Panc1 (cell line): ENCODE results near the gene DDAH1. TPM values are rescaled to one million over a fixed set of nuclear protein-coding genes. Genes with fewer than 3 reads are reported as not detected.

ENCODE experiments used
- ATAC-seq: fragments of 200-7000 bp; cut with Tn5 transposase; 2 replicates; pipeline ENCODE4 v1.9.1; 2020; ENCODE audit warnings: mild to moderate bottlenecking, moderate library complexity
- BruUV-seq: library from RNA; stranded (reverse); fragments of 400-500 nt; replicated peaks from 2 replicates; lab custom pipeline; 2021; lab: Mats Ljungman, UMichigan
- CTCF ChIA-PET: fragments of 300-600 bp; sonication (Branson Sonifier 250); formaldehyde crosslinking; loops from one replicate; lab custom pipeline; 2022; ENCODE audit warnings: antibody characterized with exemption; lab: Charles Lee
- POLR2A ChIA-PET: fragments of 300-600 bp; sonication (Branson Sonifier 250); formaldehyde crosslinking; loops from one replicate; lab custom pipeline; 2022; ENCODE audit warnings: antibody characterized with exemption; lab: Charles Lee
- DNase-seq: peaks from one replicate; pipeline ENCODE4 v3.0.0-alpha.2; 2010; ENCODE audit warnings: low read depth, low spot score
- H3K27ac ChIP-seq: 2 replicates; pipeline ENCODE4 v1.5.1; 2011; ENCODE audit warnings: mild to moderate bottlenecking, low read length, inconsistent platforms
- H3K27me3 ChIP-seq: fragments of 200-500 bp; sonication (Bioruptor generic); 2 replicates; pipeline ENCODE4 v1.6.0; 2014; ENCODE audit warnings: low read length, inconsistent platforms; ENCODE audit not compliant: control insufficient read depth, insufficient read depth
- H3K36me3 ChIP-seq: fragments of 200-500 bp; sonication (Bioruptor generic); 2 replicates; pipeline ENCODE4 v1.5.1; 2014; ENCODE audit warnings: inconsistent platforms, mild to moderate bottlenecking, low read length, moderate library complexity; ENCODE audit not compliant: control insufficient read depth, insufficient read depth
- H3K4me1 ChIP-seq: 2 replicates; pipeline ENCODE4 v1.5.1; 2011; ENCODE audit warnings: inconsistent platforms, mild to moderate bottlenecking, low read length, moderate library complexity; ENCODE audit not compliant: control insufficient read depth, insufficient read depth
- H3K4me3 ChIP-seq, 2 experiments: 2 replicates each; pipeline ENCODE4 v1.5.1; 2011 to 2012; ENCODE audit warnings: low read depth in 2 of 2, low read length in 2 of 2, mild to moderate bottlenecking in 2 of 2, inconsistent platforms in 1 of 2, moderate library complexity in 1 of 2
- H3K9me3 ChIP-seq: fragments of 200-500 bp; sonication (Bioruptor generic); 2 replicates; pipeline ENCODE4 v1.5.1; 2014; ENCODE audit warnings: low read depth, mild to moderate bottlenecking, inconsistent platforms, low read length, moderate library complexity; ENCODE audit not compliant: control insufficient read depth, insufficient read depth
- CTCF ChIP-seq: fragments of 450-650 bp; IDR thresholded peaks from 2 replicates; pipeline ENCODE4 v1.5.1; 2017; ENCODE audit warnings: mild to moderate bottlenecking
- POLR2AphosphoS5 ChIP-seq: IDR thresholded peaks from 2 replicates; pipeline ENCODE4 v1.6.1; 2012; ENCODE audit warnings: mild to moderate bottlenecking, low read depth, low read length, moderate library complexity
- REST ChIP-seq, 2 experiments: IDR thresholded peaks; 2 replicates each; pipeline ENCODE4 v1.6.1; 2011 to 2012; ENCODE audit warnings: low read depth in 2 of 2, control low read depth in 1 of 2, low read length in 1 of 2, mild to moderate bottlenecking in 1 of 2, moderate library complexity in 1 of 2; ENCODE audit not compliant: insufficient read depth in 1 of 2
- SIN3A ChIP-seq: IDR thresholded peaks from 2 replicates; pipeline ENCODE4 v1.6.1; 2012; ENCODE audit warnings: low read depth, mild to moderate bottlenecking, low read length, moderate library complexity, borderline replicate concordance; ENCODE audit not compliant: insufficient read depth
- TCF7L2 ChIP-seq: IDR thresholded peaks from 2 replicates; pipeline ENCODE4 v1.6.1; 2011; ENCODE audit warnings: mild to moderate bottlenecking, low read depth, low read length, inconsistent platforms
- in situ Hi-C: cut with HindIII; loops from 2 replicates; pipeline ENCODE4 v1.10.0; 2016; ENCODE audit warnings: low sequenced_read_pairs, low pct_unique_long_range_greater_than_20kb
- intact Hi-C: fragments of 100-400 bp; cut with micrococcal nuclease; formaldehyde crosslinking; loops from one replicate; pipeline ENCODE4 v1.10.0; 2022; ENCODE audit not compliant: unreplicated experiment
- total RNA-seq: library from RNA; stranded (reverse); gene quantifications from one replicate; pipeline ENCODE4 v1.2.1, GENCODE V29; 2021; ENCODE audit not compliant: unreplicated experiment

DDAH1 gene
- total RNA-seq, 1 experiment from 2014 or later: 85.4 TPM

- Histone ChIP-seq H3K9me3 (peaks cover 9% of the 10 kb centered on the region; the same call in 1 of the 2 replicates), H3K27ac (peak overlapping the region; percentile 55), H3K27me3 (no peaks in the 10 kb centered on the region), H3K4me1 (peaks cover 14% of the 10 kb centered on the region; the same call in 1 of the 2 replicates), H3K4me3 (no peak overlapping the region), H3K36me3 (no peaks in the 10 kb centered on the region)
- ATAC-seq (peak; percentile 84), DNase-seq (no peak)
- CTCF ChIA-PET: interaction anchor here (0.7 to 1.5 kb wide), 3 partner anchors 66 to 195 kb away, joined by 4 to 7 read pairs (median 6); no protein-coding TSS in a partner anchor
- POLR2A ChIA-PET: no interaction called here
- TF ChIP-seq CTCF: peak; percentile 84
- TF ChIP-seq REST (IDR thresholded peaks at IDR 0.05; ENCODE audit: insufficient read depth in 1 of 2, low read depth in 2 of 2, low read length in 1 of 2): no peak
- in situ Hi-C loops: no loop called here
- no TSS peak for BruUV-seq
- intact Hi-C loops: no loop called here
These were observed 37.7 kb upstream of the DDAH1 start for GRCh38 chr1:85502625-85503083.

GRCh38 chr1:85502171-85502570, 37.2 kb upstream of the DDAH1 start:
- ChIA-PET CTCF (interaction anchor here (0.7 to 1.5 kb wide), 3 partner anchors 65 to 194 kb away, joined by 4 to 7 read pairs (median 6); no protein-coding TSS in a partner anchor), POLR2A (no interaction called here)
- Histone ChIP-seq H3K27ac (peak overlapping the region; percentile 55), H3K27me3 (no peaks in the 10 kb centered on the region), H3K4me1 (peaks cover 18% of the 10 kb centered on the region), H3K4me3 (no peak overlapping the region), H3K36me3 (no peaks in the 10 kb centered on the region), H3K9me3 (peaks cover 9% of the 10 kb centered on the region; the same call in 1 of the 2 replicates)
- intact Hi-C loops: no loop called here
- BruUV-seq: no TSS peak
- no peak for DNase-seq
- TF ChIP-seq REST (IDR thresholded peaks at IDR 0.05; ENCODE audit: insufficient read depth in 1 of 2, low read depth in 2 of 2, low read length in 1 of 2) (no peak), SIN3A (no peak), TCF7L2 (no peak), CTCF (no peak), POLR2AphosphoS5 (no peak)
- in situ Hi-C loops: no loop called here
- no peak for ATAC-seq
